NCI-H2196 treated with DMSO at 0.1 percent for 48 hours (cell line): ENCODE data around the gene IL6R.
"Not testable (repeated sequence)": the region's sequence is repeated elsewhere in the genome, so short reads cannot be mapped to it uniquely, and the experiment has no call there.

ENCODE experiments used
- DNase-seq: peaks from one replicate; lab custom pipeline; 2025; ENCODE audit not compliant: unreplicated experiment; lab: John Stamatoyannopoulos, UW

IL6R gene

GRCh38 chr1:154404984-154405746 is at the start of gene IL6R:
Gene IL6R (plus strand): TSS chr1:154405343. CDS start chr1:154405630, 287 bp downstream.
- DNase-seq: peak; percentile 43

GRCh38 chr1:154358519-154358918 is 46.6 kb upstream of the IL6R start:
- no peak for DNase-seq

DNA sequence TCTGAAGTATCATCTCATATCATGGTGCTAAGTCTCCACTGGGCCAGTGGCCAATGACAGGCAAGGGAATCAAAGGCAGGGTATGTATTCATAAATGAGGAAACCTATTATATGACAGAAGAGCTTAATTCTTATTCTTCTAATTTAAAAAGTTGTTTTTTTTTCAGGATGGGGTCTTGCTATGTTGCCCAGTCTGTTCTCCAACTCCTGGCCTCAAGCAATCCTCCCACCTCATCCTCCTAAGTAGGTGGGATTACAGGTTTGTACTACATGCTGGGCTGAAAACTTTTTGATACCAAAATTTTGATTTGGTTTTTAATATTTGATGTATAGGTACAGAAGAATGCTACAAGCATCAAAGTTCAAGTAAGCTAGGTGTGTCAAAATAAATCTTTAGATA is 44.9 kb upstream of the IL6R start:
- DNase-seq: no peak

DNA sequence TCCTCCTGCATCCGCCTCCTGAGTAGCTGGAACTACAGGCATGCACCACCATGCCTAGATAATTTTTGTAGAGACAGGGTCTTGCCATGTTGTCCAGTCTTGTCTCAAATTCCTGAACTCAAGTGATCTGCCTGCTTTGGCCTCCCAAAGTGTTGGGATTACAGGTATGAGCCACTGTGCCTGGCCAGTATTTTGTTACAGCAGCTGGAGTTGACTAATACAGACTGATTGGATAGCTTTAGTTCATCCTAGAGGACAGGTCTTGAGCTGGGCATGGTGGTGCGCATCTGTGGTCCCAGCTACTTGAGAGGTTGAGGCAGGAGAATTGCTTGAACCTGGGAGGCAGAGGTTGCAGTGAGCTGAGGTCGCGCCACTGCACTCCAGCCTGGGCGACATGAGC is 44.3 kb upstream of the IL6R start:
- not testable (repeated sequence) for DNase-seq

DNA sequence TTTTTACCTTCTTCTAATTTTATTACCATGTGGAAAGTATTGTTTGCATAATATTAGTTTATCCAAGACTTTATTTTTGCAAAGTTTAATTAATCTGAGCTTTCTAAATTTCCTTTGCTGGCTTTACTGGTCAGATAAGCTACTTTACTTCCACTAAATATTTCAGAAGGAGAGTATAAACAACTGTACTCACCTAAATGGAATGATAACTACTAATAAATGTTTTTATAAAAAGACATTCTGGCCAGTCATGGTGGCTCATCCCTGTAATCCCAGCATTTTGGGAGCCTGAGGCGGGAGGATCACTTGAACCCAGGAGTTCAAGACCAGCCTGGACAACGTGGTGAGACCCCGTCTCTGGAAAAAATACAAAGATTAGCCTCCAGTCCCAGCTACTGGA is 43.8 kb upstream of the IL6R start:
- no peak for DNase-seq

DNA sequence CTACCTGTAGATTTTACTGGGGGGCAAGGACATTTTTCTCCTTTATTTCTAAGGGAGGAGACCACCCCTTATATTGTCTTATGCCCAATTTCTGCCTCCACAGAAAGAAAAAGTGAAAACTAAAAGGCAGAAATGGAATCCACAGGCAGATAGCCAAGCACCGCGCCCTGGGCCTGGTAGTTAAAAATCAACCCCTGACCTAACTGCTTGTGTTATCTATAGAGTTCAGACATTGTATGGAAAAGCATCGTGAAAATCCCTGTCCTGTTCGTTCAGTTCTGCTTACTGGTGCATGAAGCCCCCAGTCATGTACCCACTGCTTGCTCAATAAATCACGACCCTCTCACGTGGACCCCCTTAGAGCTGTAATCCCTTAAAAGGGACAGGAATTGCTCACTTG is 33.7 kb upstream of the IL6R start:
- no peak for DNase-seq

DNA sequence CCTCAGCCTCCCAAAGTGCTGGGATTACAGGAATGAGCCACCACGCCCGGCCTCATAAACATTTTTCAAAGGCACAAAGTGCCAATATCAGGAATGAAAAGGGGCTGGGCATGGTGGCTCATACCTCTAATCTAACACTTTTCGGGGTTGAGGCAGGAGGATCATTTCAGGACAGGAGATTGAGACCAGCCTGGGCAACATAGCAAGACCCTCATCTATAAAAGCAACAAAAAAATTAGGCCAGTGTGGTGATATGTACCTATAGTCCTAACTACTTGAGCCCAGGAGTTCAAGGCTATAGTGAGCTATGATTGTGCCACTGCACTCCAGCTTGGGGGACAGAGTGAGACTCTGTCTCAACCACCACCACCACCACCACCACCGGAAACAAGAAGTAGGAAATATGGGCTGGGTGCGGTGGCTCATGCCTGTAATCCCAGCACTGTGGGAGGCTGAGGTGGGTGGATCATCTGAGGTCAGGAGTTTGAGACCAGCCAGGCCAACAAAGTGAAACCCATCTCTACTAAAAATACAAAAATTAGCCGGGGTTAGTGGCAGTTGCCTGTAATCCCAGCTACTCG is 31.3 kb upstream of the IL6R start:
- DNase-seq: not testable (repeated sequence)

DNA sequence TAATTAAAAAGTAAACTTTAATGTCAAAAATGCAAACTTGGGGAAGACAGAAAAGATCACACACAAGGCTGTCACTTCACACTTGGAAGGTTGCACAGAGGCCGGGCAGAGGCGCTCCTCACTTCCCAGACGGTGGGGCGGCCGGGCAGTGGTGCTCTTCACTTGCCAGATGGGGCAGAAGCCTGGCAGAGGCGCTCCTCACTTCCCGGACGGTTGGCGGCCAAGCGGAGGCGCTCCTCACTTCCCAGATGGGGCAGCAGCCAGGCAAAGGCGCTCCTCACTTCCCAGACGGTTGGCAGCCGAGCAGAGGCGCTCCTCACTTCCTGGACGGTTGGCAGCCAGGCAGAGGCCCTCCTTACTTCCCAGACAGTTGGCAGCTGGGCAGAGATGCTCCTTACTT is 25.8 kb upstream of the IL6R start:
- DNase-seq: no peak

GRCh38 chr1:154384650-154385489 is 20.3 kb upstream of the IL6R start:
- no peak for DNase-seq

DNA sequence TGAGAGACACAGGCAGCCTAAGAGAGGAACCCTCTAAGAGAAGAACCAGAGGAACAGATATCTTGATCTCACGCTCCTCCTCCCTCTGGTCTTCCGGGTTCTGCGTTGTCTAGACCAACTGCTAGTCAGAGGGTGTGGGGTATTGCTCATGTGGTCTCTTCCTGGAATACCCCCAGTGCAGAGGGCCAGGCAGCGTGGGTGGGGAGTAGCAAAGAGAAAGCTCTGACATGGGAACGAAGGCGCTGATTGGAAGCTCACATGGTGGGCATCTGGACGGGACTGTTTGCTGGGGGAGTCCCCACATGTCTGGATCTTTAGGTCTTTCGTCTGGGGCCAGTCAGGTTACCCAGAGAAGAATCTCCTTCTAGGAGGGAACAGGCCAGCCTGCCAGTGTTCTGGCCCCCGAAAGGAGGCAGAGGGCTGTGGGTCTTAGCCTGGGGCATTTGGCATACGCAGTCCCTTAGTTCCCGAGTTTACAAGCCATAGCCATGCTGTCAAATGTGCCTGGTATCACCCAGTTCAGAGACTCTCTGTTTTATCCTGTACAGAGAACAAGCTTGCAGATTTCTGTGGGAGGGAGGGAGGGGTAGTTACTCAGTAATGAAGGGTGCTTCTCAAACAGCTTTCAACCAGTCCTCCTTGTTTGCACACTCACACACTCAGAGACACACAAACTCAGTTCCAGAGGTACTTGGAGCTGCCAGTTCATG is 18.3 kb upstream of the IL6R start:
- no peak for DNase-seq

DNA sequence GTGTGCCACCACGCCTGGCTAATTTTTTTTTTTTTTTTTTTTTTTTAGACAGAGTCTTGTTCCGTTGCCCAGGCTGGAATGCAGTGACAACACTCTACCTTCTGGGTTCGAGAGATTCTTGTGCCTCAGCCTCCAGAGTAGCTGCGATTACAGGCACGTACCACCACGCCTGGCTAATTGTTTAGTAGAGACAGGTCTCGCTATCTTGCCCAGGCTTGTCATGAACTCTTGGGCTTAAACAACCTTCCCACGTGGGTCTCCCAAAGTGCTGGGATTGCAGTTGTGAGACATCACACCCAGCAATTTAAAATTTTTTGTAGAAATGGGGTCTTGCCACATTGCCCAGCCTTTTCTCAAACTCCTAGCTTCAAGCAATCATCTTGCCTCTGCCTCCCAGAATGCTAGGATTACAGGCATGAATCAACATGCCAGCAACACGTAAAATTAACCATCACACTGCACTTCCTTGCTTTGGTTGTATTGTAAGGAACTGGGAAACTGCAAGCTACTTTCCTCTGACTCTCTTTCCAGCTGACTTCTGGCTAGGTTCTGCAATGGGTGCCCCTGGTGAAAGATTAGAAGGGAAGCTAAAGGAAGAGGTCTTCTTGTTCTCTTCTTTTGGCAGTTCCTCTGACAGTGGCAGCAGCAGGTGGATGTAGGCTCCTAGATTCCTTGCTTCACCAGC is 13.9 kb upstream of the IL6R start:
- DNase-seq: no peak

DNA sequence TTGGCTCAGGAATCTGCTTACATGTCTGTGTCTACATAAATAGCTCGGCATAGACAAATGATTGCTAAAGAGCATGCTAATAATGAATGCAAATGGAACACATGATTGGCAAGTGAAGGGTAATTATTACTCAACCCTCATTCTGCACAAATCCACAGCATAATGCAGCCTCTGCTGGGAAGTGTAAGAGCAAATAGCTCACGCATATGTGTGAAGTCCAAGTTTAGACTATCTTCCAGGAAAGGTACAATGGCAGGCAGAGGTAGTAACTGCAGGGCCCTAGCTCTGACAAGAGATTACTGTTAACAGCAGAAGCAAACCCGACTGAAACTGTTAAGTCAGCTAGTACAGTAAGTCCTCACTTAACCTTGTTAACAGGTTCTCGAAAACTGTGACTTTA is 7.0 kb upstream of the IL6R start:
- no peak for DNase-seq

GRCh38 chr1:154398678-154399077 is 6.5 kb upstream of the IL6R start:
- no peak for DNase-seq

GRCh38 chr1:154400381-154400801 is 4.8 kb upstream of the IL6R start:
- DNase-seq: no peak

- DNase-seq: no peak
Measured at GRCh38 chr1:154402409-154402921, 2.7 kb upstream of the IL6R start.

GRCh38 chr1:154403261-154403943 is 1.7 kb upstream of the IL6R start:
- no peak for DNase-seq

- DNase-seq: no peak
Measured at GRCh38 chr1:154403983-154404382, 1.2 kb upstream of the IL6R start.

DNA sequence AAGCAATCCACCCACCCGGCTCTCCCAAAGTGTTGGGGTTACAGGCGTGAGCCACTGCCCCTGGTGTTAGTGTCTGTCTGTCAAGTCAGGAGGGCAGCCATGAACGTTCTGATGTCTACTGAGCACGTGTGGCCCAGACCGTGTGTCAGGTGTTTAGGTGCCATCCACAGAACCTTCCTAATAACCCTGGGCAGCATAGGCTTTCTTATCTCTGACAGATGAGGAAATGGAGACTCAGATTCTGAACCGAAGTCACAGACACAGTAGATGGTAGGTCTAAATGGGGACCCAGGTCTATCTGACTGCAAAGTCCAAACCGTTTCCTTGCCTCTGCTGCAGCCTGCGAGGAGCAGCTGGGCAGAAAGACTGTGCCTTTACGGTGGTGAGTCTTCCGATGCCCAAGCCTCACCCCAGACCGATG is 622 bp upstream of the IL6R start:
- no peak for DNase-seq

DNA sequence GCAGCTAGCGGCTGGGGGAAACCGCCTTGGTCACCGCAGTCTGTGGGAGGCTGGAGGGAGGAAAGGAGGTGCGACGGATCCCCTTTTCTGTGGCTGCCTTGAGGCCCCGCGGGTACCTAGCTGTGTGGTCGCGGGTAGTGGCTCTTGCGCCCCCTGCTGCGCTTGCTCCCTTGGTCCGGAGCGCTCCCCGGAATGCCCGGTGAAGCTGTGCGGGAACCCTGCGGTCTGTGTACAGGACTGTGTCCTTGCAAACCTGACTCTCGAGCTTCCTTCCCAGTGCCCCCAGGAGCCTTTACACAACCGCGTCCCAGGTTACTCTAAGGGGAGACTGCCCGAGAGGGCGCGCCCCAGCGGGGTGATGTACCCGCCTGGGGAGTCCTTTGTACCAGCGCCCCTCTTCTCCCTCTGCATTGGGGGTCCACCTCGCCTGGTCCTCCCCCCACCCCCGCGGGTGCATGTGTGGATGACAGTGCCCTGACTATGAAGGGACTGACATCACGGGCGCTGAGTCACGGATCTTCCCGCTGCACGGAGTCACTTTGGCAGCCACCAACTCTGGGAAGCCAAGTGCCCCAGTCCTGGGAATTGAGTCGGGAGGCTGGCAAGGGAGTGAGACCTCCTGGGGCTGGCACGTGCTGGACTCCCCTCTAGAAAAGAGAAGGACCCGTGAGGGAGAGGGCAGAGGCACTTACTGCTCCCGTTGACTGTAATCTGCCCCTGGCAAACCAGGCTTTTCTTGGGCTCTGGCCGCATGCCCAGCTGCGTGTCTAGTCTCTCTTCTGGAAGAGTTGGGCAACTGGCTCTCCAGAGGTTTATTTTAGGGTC is 816 bp downstream of the IL6R start:
- no peak for DNase-seq
